ENCODE data around the gene FBXO46.

DNA sequence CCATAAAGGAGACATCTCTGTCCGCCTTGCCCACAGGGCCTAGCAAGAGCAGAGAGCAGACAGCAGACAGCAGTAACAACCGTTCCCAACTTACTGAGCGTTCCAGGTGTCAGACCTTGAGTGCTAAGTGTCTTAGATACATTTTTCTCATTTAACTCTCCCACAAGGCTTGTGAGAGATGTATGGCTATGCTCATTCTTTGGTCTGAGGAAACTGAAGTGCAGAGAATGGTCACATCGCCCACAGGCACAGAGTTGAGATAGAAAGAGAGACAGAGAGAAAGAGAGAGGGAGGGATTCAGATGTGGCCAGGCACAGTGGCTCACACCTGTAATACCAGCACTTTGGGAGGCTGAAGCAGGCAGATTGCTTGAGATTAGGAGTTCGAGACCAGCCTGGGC lies 16.8 kb upstream of the FBXO46 start:
- TF ChIP-seq, protein P1, sequence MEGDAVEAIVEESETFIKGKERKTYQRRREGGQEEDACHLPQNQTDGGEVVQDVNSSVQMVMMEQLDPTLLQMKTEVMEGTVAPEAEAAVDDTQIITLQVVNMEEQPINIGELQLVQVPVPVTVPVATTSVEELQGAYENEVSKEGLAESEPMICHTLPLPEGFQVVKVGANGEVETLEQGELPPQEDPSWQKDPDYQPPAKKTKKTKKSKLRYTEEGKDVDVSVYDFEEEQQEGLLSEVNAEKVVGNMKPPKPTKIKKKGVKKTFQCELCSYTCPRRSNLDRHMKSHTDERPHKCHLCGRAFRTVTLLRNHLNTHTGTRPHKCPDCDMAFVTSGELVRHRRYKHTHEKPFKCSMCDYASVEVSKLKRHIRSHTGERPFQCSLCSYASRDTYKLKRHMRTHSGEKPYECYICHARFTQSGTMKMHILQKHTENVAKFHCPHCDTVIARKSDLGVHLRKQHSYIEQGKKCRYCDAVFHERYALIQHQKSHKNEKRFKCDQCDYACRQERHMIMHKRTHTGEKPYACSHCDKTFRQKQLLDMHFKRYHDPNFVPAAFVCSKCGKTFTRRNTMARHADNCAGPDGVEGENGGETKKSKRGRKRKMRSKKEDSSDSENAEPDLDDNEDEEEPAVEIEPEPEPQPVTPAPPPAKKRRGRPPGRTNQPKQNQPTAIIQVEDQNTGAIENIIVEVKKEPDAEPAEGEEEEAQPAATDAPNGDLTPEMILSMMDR (IDR thresholded peaks at IDR 0.05), result no peak
- no peak for TF ChIP-seq POLR2A (IDR thresholded peaks at IDR 0.05)

Data from thyroid gland (tissue), 4 donors.